Prostate gland (tissue), 2 donors: ENCODE data around the gene LYRM4.

ENCODE experiments used
- POLR2A ChIP-seq: fragments of 450-650 bp; IDR thresholded peaks from one replicate; pipeline ENCODE4 v1.6.1; 2016; ENCODE audit warnings: antibody characterized with exemption, mild to moderate bottlenecking
- POLR2AphosphoS5 ChIP-seq: sonication (generic); formaldehyde crosslinking; IDR thresholded peaks from one replicate; pipeline ENCODE4 v1.6.1; 2017; ENCODE audit warnings: antibody characterized with exemption
- TF ChIP-seq, protein P1 (sequence below), 4 experiments: fragments of 200-600 bp in 2 of 4; fragments of 450-650 bp in 2 of 4; sonication (generic) in 2 of 4; IDR thresholded peaks; 1 replicate in 3 of 4; 2 replicates in 1 of 4; pipeline ENCODE4 v1.5.1; 2016 to 2019; ENCODE audit warnings: antibody characterized with exemption in 4 of 4, mild to moderate bottlenecking in 2 of 4, moderate library complexity in 2 of 4

DNA sequence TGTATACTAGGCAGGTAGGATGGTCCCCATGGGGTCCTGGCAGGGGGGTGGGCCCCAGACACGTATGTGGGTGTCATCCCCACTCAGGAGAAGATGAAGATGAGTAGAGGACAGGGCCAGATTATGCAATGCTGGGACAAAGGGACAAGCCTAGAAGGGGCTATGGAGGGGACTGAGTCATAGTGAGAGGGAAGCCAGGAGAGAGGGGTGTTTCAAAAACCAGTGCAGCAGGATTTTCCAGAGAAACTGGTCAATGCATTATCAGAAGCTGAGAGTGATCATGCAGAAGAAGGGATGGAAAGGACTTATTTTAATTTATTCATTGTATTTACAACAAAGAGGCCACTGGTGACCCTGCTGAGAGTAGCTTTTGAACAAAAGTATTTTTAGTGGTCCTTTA lies 101.6 kb downstream of the LYRM4 start:
- TF ChIP-seq, protein P1, sequence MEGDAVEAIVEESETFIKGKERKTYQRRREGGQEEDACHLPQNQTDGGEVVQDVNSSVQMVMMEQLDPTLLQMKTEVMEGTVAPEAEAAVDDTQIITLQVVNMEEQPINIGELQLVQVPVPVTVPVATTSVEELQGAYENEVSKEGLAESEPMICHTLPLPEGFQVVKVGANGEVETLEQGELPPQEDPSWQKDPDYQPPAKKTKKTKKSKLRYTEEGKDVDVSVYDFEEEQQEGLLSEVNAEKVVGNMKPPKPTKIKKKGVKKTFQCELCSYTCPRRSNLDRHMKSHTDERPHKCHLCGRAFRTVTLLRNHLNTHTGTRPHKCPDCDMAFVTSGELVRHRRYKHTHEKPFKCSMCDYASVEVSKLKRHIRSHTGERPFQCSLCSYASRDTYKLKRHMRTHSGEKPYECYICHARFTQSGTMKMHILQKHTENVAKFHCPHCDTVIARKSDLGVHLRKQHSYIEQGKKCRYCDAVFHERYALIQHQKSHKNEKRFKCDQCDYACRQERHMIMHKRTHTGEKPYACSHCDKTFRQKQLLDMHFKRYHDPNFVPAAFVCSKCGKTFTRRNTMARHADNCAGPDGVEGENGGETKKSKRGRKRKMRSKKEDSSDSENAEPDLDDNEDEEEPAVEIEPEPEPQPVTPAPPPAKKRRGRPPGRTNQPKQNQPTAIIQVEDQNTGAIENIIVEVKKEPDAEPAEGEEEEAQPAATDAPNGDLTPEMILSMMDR (IDR thresholded peaks at IDR 0.05), result no peak
- no peak for TF ChIP-seq POLR2A
- no peak for TF ChIP-seq POLR2AphosphoS5
